ENCODE measurements around the gene SHISAL1.

The SHISAL1 gene

GRCh38 chr22:44284711-44285110 is 28.0 kb downstream of the SHISAL1 start:
- H3K27ac ChIP-seq (ENCODE audit: low read depth, low read length): no peak overlapping the region
- H3K4me1 ChIP-seq (ENCODE audit: control insufficient read depth, insufficient read depth, low read length): no peaks in the 10 kb centered on the region; the same call in 1 of the 2 replicates
- H3K27me3 ChIP-seq (ENCODE audit: control insufficient read depth, insufficient read depth, low read length): no peaks in the 10 kb centered on the region
- no peak overlapping the region for H3K4me3 ChIP-seq (ENCODE audit: low read depth, low read length)
- no peaks in the 10 kb centered on the region for H3K9me3 ChIP-seq (ENCODE audit: control insufficient read depth, insufficient read depth, low read length)
- H3K36me3 ChIP-seq (ENCODE audit: control insufficient read depth, insufficient read depth, low read length): no peaks in the 10 kb centered on the region
- no peak overlapping the region for H3K9ac ChIP-seq (ENCODE audit: low read depth, low read length)

- Histone ChIP-seq H3K4me1 (ENCODE audit: control insufficient read depth, insufficient read depth, low read length) (no peaks in the 10 kb centered on the region), H3K36me3 (ENCODE audit: control insufficient read depth, insufficient read depth, low read length) (no peaks in the 10 kb centered on the region), H3K27me3 (ENCODE audit: control insufficient read depth, insufficient read depth, low read length) (no peaks in the 10 kb centered on the region), H3K9ac (ENCODE audit: low read depth, low read length) (no peak overlapping the region), H3K27ac (ENCODE audit: low read depth, low read length) (no peak overlapping the region), H3K9me3 (ENCODE audit: control insufficient read depth, insufficient read depth, low read length) (no peaks in the 10 kb centered on the region), H3K4me3 (ENCODE audit: low read depth, low read length) (no peak overlapping the region)
Measured at GRCh38 chr22:44281768-44282637, 30.7 kb downstream of the SHISAL1 start.

GRCh38 chr22:44280665-44281188 is 32.0 kb downstream of the SHISAL1 start:
- H3K27ac ChIP-seq (ENCODE audit: low read depth, low read length): no peak overlapping the region
- H3K9ac ChIP-seq (ENCODE audit: low read depth, low read length): no peak overlapping the region
- H3K27me3 ChIP-seq (ENCODE audit: control insufficient read depth, insufficient read depth, low read length): no peaks in the 10 kb centered on the region
- H3K36me3 ChIP-seq (ENCODE audit: control insufficient read depth, insufficient read depth, low read length): no peaks in the 10 kb centered on the region
- no peak overlapping the region for H3K4me3 ChIP-seq (ENCODE audit: low read depth, low read length)
- no peaks in the 10 kb centered on the region for H3K9me3 ChIP-seq (ENCODE audit: control insufficient read depth, insufficient read depth, low read length)
- H3K4me1 ChIP-seq (ENCODE audit: control insufficient read depth, insufficient read depth, low read length): no peaks in the 10 kb centered on the region

GRCh38 chr22:44279069-44279360 is 33.7 kb downstream of the SHISAL1 start:
- H3K4me3 ChIP-seq (ENCODE audit: low read depth, low read length): no peak overlapping the region
- no peaks in the 10 kb centered on the region for H3K36me3 ChIP-seq (ENCODE audit: control insufficient read depth, insufficient read depth, low read length)
- no peak overlapping the region for H3K27ac ChIP-seq (ENCODE audit: low read depth, low read length)
- H3K9me3 ChIP-seq (ENCODE audit: control insufficient read depth, insufficient read depth, low read length): no peaks in the 10 kb centered on the region
- no peaks in the 10 kb centered on the region for H3K27me3 ChIP-seq (ENCODE audit: control insufficient read depth, insufficient read depth, low read length)
- no peaks in the 10 kb centered on the region for H3K4me1 ChIP-seq (ENCODE audit: control insufficient read depth, insufficient read depth, low read length)
- H3K9ac ChIP-seq (ENCODE audit: low read depth, low read length): no peak overlapping the region

GRCh38 chr22:44278243-44279068 is 34.3 kb downstream of the SHISAL1 start:
- no peaks in the 10 kb centered on the region for H3K9me3 ChIP-seq (ENCODE audit: control insufficient read depth, insufficient read depth, low read length)
- H3K4me3 ChIP-seq (ENCODE audit: low read depth, low read length): no peak overlapping the region
- H3K4me1 ChIP-seq (ENCODE audit: control insufficient read depth, insufficient read depth, low read length): peaks cover 2% of the 10 kb centered on the region; the same call in 1 of the 2 replicates
- no peaks in the 10 kb centered on the region for H3K36me3 ChIP-seq (ENCODE audit: control insufficient read depth, insufficient read depth, low read length)
- no peaks in the 10 kb centered on the region for H3K27me3 ChIP-seq (ENCODE audit: control insufficient read depth, insufficient read depth, low read length)
- H3K27ac ChIP-seq (ENCODE audit: low read depth, low read length): no peak overlapping the region
- H3K9ac ChIP-seq (ENCODE audit: low read depth, low read length): no peak overlapping the region

GRCh38 chr22:44277386-44278135 is 35.2 kb downstream of the SHISAL1 start:
- Histone ChIP-seq H3K36me3 (ENCODE audit: control insufficient read depth, insufficient read depth, low read length) (no peaks in the 10 kb centered on the region), H3K27ac (ENCODE audit: low read depth, low read length) (no peak overlapping the region), H3K9me3 (ENCODE audit: control insufficient read depth, insufficient read depth, low read length) (no peaks in the 10 kb centered on the region), H3K9ac (ENCODE audit: low read depth, low read length) (no peak overlapping the region), H3K4me1 (ENCODE audit: control insufficient read depth, insufficient read depth, low read length) (peaks cover 5% of the 10 kb centered on the region; the same call in 1 of the 2 replicates), H3K27me3 (ENCODE audit: control insufficient read depth, insufficient read depth, low read length) (no peaks in the 10 kb centered on the region), H3K4me3 (ENCODE audit: low read depth, low read length) (no peak overlapping the region)

GRCh38 chr22:44276706-44277356 is 35.9 kb downstream of the SHISAL1 start:
- no peaks in the 10 kb centered on the region for H3K27me3 ChIP-seq (ENCODE audit: control insufficient read depth, insufficient read depth, low read length)
- H3K36me3 ChIP-seq (ENCODE audit: control insufficient read depth, insufficient read depth, low read length): no peaks in the 10 kb centered on the region
- no peak overlapping the region for H3K9ac ChIP-seq (ENCODE audit: low read depth, low read length)
- H3K4me3 ChIP-seq (ENCODE audit: low read depth, low read length): no peak overlapping the region
- peaks cover 5% of the 10 kb centered on the region; the same call in 1 of the 2 replicates for H3K4me1 ChIP-seq (ENCODE audit: control insufficient read depth, insufficient read depth, low read length)
- H3K9me3 ChIP-seq (ENCODE audit: control insufficient read depth, insufficient read depth, low read length): no peaks in the 10 kb centered on the region
- H3K27ac ChIP-seq (ENCODE audit: low read depth, low read length): no peak overlapping the region

GRCh38 chr22:44276041-44276440 is 36.7 kb downstream of the SHISAL1 start:
- Histone ChIP-seq H3K4me1 (ENCODE audit: control insufficient read depth, insufficient read depth, low read length) (peaks cover 5% of the 10 kb centered on the region; the same call in 1 of the 2 replicates), H3K9me3 (ENCODE audit: control insufficient read depth, insufficient read depth, low read length) (no peaks in the 10 kb centered on the region), H3K4me3 (ENCODE audit: low read depth, low read length) (no peak overlapping the region), H3K27ac (ENCODE audit: low read depth, low read length) (no peak overlapping the region), H3K9ac (ENCODE audit: low read depth, low read length) (no peak overlapping the region), H3K36me3 (ENCODE audit: control insufficient read depth, insufficient read depth, low read length) (no peaks in the 10 kb centered on the region), H3K27me3 (ENCODE audit: control insufficient read depth, insufficient read depth, low read length) (no peaks in the 10 kb centered on the region)

GRCh38 chr22:44275631-44275995 is 37.1 kb downstream of the SHISAL1 start:
- H3K9ac ChIP-seq (ENCODE audit: low read depth, low read length): no peak overlapping the region
- H3K27me3 ChIP-seq (ENCODE audit: control insufficient read depth, insufficient read depth, low read length): no peaks in the 10 kb centered on the region
- peaks cover 5% of the 10 kb centered on the region; the same call in 1 of the 2 replicates for H3K4me1 ChIP-seq (ENCODE audit: control insufficient read depth, insufficient read depth, low read length)
- no peak overlapping the region for H3K4me3 ChIP-seq (ENCODE audit: low read depth, low read length)
- H3K27ac ChIP-seq (ENCODE audit: low read depth, low read length): no peak overlapping the region
- H3K9me3 ChIP-seq (ENCODE audit: control insufficient read depth, insufficient read depth, low read length): no peaks in the 10 kb centered on the region
- no peaks in the 10 kb centered on the region for H3K36me3 ChIP-seq (ENCODE audit: control insufficient read depth, insufficient read depth, low read length)

GRCh38 chr22:44274918-44275630 is 37.7 kb downstream of the SHISAL1 start:
- Histone ChIP-seq H3K27me3 (ENCODE audit: control insufficient read depth, insufficient read depth, low read length) (no peaks in the 10 kb centered on the region), H3K36me3 (ENCODE audit: control insufficient read depth, insufficient read depth, low read length) (no peaks in the 10 kb centered on the region), H3K4me3 (ENCODE audit: low read depth, low read length) (no peak overlapping the region)

More at GRCh38 chr22:44274918-44275630, 37.7 kb downstream of the SHISAL1 start:
- no peaks in the 10 kb centered on the region for H3K9me3 ChIP-seq (ENCODE audit: control insufficient read depth, insufficient read depth, low read length)
- peaks cover 5% of the 10 kb centered on the region; the same call in 1 of the 2 replicates for H3K4me1 ChIP-seq (ENCODE audit: control insufficient read depth, insufficient read depth, low read length)
- no peak overlapping the region for H3K9ac ChIP-seq (ENCODE audit: low read depth, low read length)
- no peak overlapping the region for H3K27ac ChIP-seq (ENCODE audit: low read depth, low read length)

All from HUES48 (cell line).